Measurements from ENCODE around the gene RAB22A. TPM values are rescaled to one million over a fixed set of nuclear protein-coding genes. Genes with fewer than 3 reads are reported as not detected.

RAB22A gene
- total RNA-seq, 1 experiment from 2014 or later, result 18.4 TPM

DNA sequence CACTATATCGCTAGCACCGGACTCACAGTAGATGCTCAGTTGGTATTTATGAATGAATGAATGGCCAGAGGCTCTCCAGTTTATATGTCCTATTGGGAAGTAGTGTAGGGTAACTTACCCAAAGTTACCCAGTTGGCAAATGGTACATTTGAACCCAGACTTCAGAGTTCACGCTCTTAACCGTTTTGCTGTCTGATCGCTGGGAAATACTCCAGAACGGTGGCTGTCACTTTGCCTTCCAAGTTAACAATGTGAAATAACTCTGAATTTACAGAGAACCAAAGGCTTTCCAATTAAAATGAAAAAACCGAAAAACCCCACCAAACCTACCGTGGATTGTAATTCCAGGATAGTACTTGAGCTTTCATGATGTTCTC is 81.1 kb downstream of the RAB22A start:
- DNase-seq (ENCODE audit: unreplicated experiment), result no peak
- Mint-ChIP-seq H3K9me3 (ENCODE audit: unreplicated experiment) (no peaks in the 10 kb centered on the region), H3K4me1 (ENCODE audit: insufficient read depth, unreplicated experiment) (peaks cover 26% of the 10 kb centered on the region), H3K27me3 (ENCODE audit: insufficient read depth, unreplicated experiment) (no peaks in the 10 kb centered on the region), H3K4me3 (ENCODE audit: unreplicated experiment) (peak overlapping the region; percentile 75), H3K27ac (ENCODE audit: low read depth, unreplicated experiment) (peak overlapping the region; percentile 73), H3K36me3 (ENCODE audit: insufficient read depth, unreplicated experiment) (peaks cover 11% of the 10 kb centered on the region)
- POLR2A ChIA-PET, result interaction anchor here (0.7 to 3.7 kb wide), 5 partner anchors 9 to 262 kb away, joined by 3 to 65 read pairs (median 15); partner anchors contain the start of gene STX16
- no TSS peak for BruUV-seq (replicated peaks)
- no peak for TF ChIP-seq CTCF (IDR thresholded peaks at IDR 0.05; ENCODE audit: unreplicated experiment)
- CTCF ChIA-PET, result interaction anchor here (0.6 to 0.9 kb wide), 3 partner anchors 12 to 260 kb away, joined by 3 to 4 read pairs (median 3); partner anchors contain the start of gene STX16
- intact Hi-C loops (cut with micrococcal nuclease), result no loop called here

DNA sequence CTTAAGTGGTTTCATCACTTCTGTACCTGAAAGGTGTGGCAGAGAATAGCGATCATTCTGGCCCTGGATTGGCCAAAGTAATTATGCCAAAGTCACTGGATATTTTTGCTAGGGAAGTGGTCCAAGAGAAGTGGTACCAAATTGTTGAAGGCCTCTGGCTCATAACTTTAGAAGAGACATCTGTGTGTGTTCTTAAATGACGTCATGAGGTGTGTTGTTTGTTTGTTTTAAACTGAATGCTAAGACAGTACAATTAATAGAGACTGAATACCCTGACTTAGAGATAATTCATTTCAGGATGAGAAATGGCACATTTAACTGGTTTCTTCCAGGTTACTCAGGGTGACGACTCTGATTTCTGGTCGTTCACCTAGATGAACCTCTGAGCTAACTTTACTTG is 82.8 kb downstream of the RAB22A start:
- H3K9me3 Mint-ChIP-seq (ENCODE audit: unreplicated experiment), result no peaks in the 10 kb centered on the region
- POLR2A ChIA-PET, result interaction anchor here (0.7 to 3.5 kb wide), 4 partner anchors 10 to 341 kb away, joined by 3 to 15 read pairs (median 4); no protein-coding TSS in a partner anchor
- H3K27me3 Mint-ChIP-seq (ENCODE audit: insufficient read depth, unreplicated experiment), result no peaks in the 10 kb centered on the region
- BruUV-seq (replicated peaks), result no TSS peak
- H3K27ac Mint-ChIP-seq (ENCODE audit: low read depth, unreplicated experiment), result no peak overlapping the region
- no peak for TF ChIP-seq CTCF (IDR thresholded peaks at IDR 0.05; ENCODE audit: unreplicated experiment)
- CTCF ChIA-PET, result no interaction called here
- peaks cover 11% of the 10 kb centered on the region for H3K36me3 Mint-ChIP-seq (ENCODE audit: insufficient read depth, unreplicated experiment)
- DNase-seq (ENCODE audit: unreplicated experiment), result no peak
- intact Hi-C loops (cut with micrococcal nuclease), result no loop called here
- peaks cover 31% of the 10 kb centered on the region for H3K4me1 Mint-ChIP-seq (ENCODE audit: insufficient read depth, unreplicated experiment)
- H3K4me3 Mint-ChIP-seq (ENCODE audit: unreplicated experiment), result no peak overlapping the region

GRCh38 chr20:58393299-58393698 is 83.8 kb downstream of the RAB22A start:
- H3K27me3 Mint-ChIP-seq (ENCODE audit: insufficient read depth, unreplicated experiment), result no peaks in the 10 kb centered on the region
- no peak for TF ChIP-seq CTCF (IDR thresholded peaks at IDR 0.05; ENCODE audit: unreplicated experiment)
- CTCF ChIA-PET, result interaction anchor here (0.6 to 0.8 kb wide), 3 partner anchors 10 to 221 kb away, joined by 3 read pairs; no protein-coding TSS in a partner anchor
- peaks cover 14% of the 10 kb centered on the region for H3K36me3 Mint-ChIP-seq (ENCODE audit: insufficient read depth, unreplicated experiment)
- H3K4me3 Mint-ChIP-seq (ENCODE audit: unreplicated experiment), result no peak overlapping the region
- no peak overlapping the region for H3K27ac Mint-ChIP-seq (ENCODE audit: low read depth, unreplicated experiment)
- POLR2A ChIA-PET, result interaction anchor here (1.3 to 3.5 kb wide), 3 partner anchors 9 to 15 kb away, joined by 3 to 15 read pairs (median 4); no protein-coding TSS in a partner anchor
- intact Hi-C loops (cut with micrococcal nuclease), result no loop called here
- H3K9me3 Mint-ChIP-seq (ENCODE audit: unreplicated experiment), result no peaks in the 10 kb centered on the region
- BruUV-seq (replicated peaks), result no TSS peak
- H3K4me1 Mint-ChIP-seq (ENCODE audit: insufficient read depth, unreplicated experiment), result peaks cover 31% of the 10 kb centered on the region
- DNase-seq (ENCODE audit: unreplicated experiment), result no peak

GRCh38 chr20:58394801-58395200 is 85.3 kb downstream of the RAB22A start:
- no TSS peak for BruUV-seq (replicated peaks)
- Mint-ChIP-seq H3K27me3 (ENCODE audit: insufficient read depth, unreplicated experiment) (no peaks in the 10 kb centered on the region), H3K36me3 (ENCODE audit: insufficient read depth, unreplicated experiment) (peaks cover 19% of the 10 kb centered on the region), H3K27ac (ENCODE audit: low read depth, unreplicated experiment) (no peak overlapping the region), H3K4me1 (ENCODE audit: insufficient read depth, unreplicated experiment) (peaks cover 31% of the 10 kb centered on the region), H3K9me3 (ENCODE audit: unreplicated experiment) (no peaks in the 10 kb centered on the region), H3K4me3 (ENCODE audit: unreplicated experiment) (no peak overlapping the region)
- DNase-seq (ENCODE audit: unreplicated experiment), result no peak
- POLR2A ChIA-PET, result interaction anchor here (3.5 kb wide), 1 partner anchor 13 kb away, joined by 15 read pairs; no protein-coding TSS in a partner anchor
- no peak for TF ChIP-seq CTCF (IDR thresholded peaks at IDR 0.05; ENCODE audit: unreplicated experiment)
- intact Hi-C loops (cut with micrococcal nuclease), result no loop called here
- CTCF ChIA-PET, result interaction anchor here (2.3 kb wide), 1 partner anchor 10 kb away, joined by 4 read pairs; no protein-coding TSS in a partner anchor
